HEK293T (cell line): ENCODE measurements around the gene GLTP.

ENCODE experiments used
- ARNT ChIP-seq: fragments of 450-650 bp; IDR thresholded peaks from 2 replicates; pipeline ENCODE4 v1.6.1; 2017; ENCODE audit warnings: mild to moderate bottlenecking
- BHLHE40 ChIP-seq: fragments of 450-650 bp; IDR thresholded peaks from 2 replicates; pipeline ENCODE4 v1.6.1; 2016; ENCODE audit warnings: mild to moderate bottlenecking, moderate library complexity, borderline replicate concordance
- ELF4 ChIP-seq: fragments of 450-650 bp; IDR thresholded peaks from 2 replicates; pipeline ENCODE4 v1.6.1; 2017; ENCODE audit warnings: antibody characterized with exemption
- FOXA1 ChIP-seq: fragments of 450-650 bp; IDR thresholded peaks from 2 replicates; pipeline ENCODE4 v1.6.1; 2016; ENCODE audit warnings: mild to moderate bottlenecking
- FOXK2 ChIP-seq: fragments of 450-650 bp; IDR thresholded peaks from 2 replicates; pipeline ENCODE4 v1.6.1; 2016; ENCODE audit warnings: mild to moderate bottlenecking
- FOXM1 ChIP-seq: fragments of 450-650 bp; IDR thresholded peaks from 2 replicates; pipeline ENCODE4 v1.6.1; 2017; ENCODE audit warnings: mild to moderate bottlenecking, borderline replicate concordance
- NFRKB ChIP-seq: fragments of 450-650 bp; IDR thresholded peaks from 2 replicates; pipeline ENCODE4 v1.6.1; 2016; ENCODE audit warnings: mild to moderate bottlenecking, moderate library complexity
- SP1 ChIP-seq: fragments of 450-650 bp; IDR thresholded peaks from 2 replicates; pipeline ENCODE4 v1.6.1; 2017
- SUZ12 ChIP-seq: fragments of 450-650 bp; IDR thresholded peaks from 2 replicates; pipeline ENCODE4 v1.6.1; 2016; ENCODE audit warnings: mild to moderate bottlenecking
- TF ChIP-seq, protein P1 (sequence below): fragments of 450-650 bp; IDR thresholded peaks from 2 replicates; pipeline ENCODE4 v1.6.1; 2016

- TF ChIP-seq SUZ12 (no peak), ELF4 (no peak), ARNT (no peak), FOXK2 (no peak), FOXM1 (no peak), BHLHE40 (no peak), SP1 (no peak), NFRKB (no peak), FOXA1 (no peak)
- TF ChIP-seq, protein P1, sequence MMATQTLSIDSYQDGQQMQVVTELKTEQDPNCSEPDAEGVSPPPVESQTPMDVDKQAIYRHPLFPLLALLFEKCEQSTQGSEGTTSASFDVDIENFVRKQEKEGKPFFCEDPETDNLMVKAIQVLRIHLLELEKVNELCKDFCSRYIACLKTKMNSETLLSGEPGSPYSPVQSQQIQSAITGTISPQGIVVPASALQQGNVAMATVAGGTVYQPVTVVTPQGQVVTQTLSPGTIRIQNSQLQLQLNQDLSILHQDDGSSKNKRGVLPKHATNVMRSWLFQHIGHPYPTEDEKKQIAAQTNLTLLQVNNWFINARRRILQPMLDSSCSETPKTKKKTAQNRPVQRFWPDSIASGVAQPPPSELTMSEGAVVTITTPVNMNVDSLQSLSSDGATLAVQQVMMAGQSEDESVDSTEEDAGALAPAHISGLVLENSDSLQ, result no peak
These were observed 15.8 kb upstream of the GLTP start for GRCh38 chr12:109896188-109896587.
